Epithelial cell of esophagus (primary cell): ENCODE results near the gene RIMOC1.

Experiments used
- DNase-seq: peaks from one replicate; pipeline ENCODE4 v3.0.0; 2010; ENCODE audit warnings: low read depth
- H3K4me3 ChIP-seq: 2 replicates; pipeline ENCODE4 v1.5.1; 2011; ENCODE audit warnings: mild to moderate bottlenecking, low read length, control low read depth
- TF ChIP-seq, protein P1 (sequence below): IDR thresholded peaks from 2 replicates; pipeline ENCODE4 v1.5.1; 2011; ENCODE audit warnings: low read depth, mild to moderate bottlenecking, low read length, control low read depth, inconsistent platforms; ENCODE audit not compliant: insufficient read depth; ENCODE audit errors: missing control alignments

RIMOC1 gene, protein sequence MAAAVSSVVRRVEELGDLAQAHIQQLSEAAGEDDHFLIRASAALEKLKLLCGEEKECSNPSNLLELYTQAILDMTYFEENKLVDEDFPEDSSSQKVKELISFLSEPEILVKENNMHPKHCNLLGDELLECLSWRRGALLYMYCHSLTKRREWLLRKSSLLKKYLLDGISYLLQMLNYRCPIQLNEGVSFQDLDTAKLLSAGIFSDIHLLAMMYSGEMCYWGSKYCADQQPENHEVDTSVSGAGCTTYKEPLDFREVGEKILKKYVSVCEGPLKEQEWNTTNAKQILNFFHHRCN

DNA sequence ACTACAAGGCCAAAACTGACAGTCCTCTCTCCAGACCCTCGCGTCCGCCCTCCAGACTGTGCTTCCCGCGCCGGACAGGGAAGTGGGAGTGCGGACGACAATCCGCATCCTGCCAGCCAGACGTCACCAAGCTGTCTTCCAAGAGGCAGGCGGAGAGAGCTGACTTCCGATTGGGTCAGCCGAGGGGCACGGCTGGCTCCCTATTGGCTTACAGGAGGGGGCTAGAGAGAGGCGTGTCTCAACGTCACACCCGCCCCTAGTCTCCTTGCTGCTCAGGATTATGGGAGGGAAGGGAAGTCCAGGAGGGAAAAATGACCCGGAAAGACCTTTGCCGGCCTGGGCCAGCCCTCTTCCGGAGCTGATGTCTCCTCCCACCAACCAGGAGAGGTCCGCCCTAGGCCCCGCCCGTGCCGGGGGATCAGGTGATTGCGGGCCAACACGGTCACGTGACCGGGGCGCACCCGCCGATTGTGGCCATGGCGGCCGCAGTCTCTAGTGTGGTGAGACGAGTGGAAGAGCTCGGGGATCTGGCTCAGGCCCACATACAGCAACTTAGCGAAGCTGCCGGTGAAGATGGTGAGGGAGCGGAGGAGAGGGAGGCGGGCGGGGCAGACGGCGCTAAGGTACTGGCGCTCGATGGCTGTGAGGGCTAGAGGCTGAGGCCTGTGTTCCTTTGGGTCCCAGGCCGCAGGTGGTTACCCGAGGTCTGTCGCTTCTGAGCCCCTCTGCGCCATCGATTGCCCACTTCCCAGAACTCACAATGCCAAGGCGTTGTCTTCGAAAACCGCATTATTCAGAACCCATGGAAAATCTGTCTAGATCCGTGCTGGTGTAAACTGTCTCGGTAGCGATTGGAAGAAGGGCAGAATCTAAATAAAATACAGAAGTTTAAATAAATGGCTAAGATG is at the start of gene RIMOC1:
Gene RIMOC1 (plus strand): TSS at position 453 of the 908 bp plus-strand sequence. CDS start 24 bp downstream, at position 477.
- peak; percentile 100 for DNase-seq
- TF ChIP-seq, protein P1, sequence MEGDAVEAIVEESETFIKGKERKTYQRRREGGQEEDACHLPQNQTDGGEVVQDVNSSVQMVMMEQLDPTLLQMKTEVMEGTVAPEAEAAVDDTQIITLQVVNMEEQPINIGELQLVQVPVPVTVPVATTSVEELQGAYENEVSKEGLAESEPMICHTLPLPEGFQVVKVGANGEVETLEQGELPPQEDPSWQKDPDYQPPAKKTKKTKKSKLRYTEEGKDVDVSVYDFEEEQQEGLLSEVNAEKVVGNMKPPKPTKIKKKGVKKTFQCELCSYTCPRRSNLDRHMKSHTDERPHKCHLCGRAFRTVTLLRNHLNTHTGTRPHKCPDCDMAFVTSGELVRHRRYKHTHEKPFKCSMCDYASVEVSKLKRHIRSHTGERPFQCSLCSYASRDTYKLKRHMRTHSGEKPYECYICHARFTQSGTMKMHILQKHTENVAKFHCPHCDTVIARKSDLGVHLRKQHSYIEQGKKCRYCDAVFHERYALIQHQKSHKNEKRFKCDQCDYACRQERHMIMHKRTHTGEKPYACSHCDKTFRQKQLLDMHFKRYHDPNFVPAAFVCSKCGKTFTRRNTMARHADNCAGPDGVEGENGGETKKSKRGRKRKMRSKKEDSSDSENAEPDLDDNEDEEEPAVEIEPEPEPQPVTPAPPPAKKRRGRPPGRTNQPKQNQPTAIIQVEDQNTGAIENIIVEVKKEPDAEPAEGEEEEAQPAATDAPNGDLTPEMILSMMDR: no peak
- H3K4me3 ChIP-seq: peak within 1 kb of the TSS; percentile 83

DNA sequence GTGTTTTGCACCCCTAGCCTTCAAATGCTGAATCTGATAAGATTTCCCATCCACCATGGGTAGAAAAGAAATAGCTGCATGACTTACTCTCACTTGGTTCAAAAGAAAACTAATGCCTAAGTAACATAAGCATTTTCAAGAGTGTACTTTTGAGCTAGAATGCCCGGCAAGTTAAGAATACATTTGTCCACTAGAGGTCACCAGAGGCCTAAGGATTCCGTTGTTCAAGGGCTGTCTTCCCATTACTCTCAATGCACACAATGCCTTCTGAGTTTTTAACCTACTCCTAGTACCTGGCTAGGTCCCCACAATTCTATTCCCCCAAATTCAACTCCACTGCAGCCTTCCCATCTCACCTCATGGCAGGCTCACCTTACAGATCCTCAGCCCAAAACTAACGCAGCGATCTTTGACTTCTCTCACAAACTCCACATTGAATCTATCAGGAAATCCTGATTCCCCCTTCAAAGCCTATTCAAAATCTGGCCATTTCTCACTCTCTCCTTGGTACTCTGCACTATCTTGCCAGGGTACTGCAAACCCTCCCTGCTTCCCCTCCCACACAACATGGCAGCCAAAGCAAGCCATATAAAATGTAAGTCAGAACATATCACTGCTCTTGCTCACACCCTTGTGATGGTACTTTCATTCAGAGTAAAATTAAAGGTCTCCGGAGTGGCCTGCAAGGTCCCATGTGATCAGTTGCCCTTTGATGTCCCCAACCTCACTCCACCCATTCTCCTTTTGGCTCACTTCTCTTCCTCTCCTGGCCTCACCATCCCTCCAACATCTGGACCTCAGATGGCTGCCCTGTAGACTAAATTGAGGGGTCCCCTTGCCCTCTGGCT is 47.3 kb upstream of the RIMOC1 start:
- TF ChIP-seq, protein P1: peak; percentile 74
- DNase-seq: peak; percentile 77
- no peak overlapping the region for H3K4me3 ChIP-seq

DNA sequence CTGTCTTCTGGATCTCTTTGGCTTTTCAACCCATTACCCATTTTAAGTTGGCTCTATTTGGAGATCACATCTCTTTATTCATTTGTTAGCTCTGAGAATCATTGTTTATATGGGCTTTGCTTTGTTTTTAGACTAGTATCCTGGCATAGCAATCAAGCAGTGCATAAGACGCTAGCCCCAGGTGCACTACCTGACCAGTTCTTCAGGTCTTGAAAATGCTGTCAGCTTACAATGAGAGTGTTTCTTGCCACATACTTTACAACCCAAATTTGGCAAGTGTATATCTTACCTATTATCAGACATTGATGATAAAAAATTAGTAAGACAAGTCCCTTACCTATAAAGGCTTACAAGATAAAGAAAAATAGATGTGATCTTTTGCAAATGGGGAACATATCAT is 46.2 kb upstream of the RIMOC1 start:
- TF ChIP-seq, protein P1: no peak
- no peak overlapping the region for H3K4me3 ChIP-seq
- peak; percentile 53 for DNase-seq

DNA sequence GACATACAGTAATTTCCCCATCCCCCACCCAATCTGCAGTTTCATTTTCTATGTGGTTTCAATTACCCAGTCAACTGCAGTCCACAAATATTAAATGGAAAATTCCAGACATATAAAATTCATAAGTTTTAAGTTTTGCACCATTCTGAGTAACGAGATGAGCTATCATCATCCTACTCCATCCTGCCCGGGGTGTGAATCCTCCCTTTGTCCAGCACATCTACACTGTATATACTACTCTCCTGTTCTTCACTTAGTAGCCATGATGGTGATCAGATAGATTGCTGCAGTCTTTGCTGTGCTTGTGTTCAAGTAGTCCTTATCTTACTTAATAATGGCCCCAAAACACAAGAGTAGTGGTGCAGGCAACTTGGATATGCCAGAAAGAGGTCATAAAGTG is 45.3 kb upstream of the RIMOC1 start:
- TF ChIP-seq, protein P1: no peak
- no peak for DNase-seq
- no peak overlapping the region for H3K4me3 ChIP-seq

DNA sequence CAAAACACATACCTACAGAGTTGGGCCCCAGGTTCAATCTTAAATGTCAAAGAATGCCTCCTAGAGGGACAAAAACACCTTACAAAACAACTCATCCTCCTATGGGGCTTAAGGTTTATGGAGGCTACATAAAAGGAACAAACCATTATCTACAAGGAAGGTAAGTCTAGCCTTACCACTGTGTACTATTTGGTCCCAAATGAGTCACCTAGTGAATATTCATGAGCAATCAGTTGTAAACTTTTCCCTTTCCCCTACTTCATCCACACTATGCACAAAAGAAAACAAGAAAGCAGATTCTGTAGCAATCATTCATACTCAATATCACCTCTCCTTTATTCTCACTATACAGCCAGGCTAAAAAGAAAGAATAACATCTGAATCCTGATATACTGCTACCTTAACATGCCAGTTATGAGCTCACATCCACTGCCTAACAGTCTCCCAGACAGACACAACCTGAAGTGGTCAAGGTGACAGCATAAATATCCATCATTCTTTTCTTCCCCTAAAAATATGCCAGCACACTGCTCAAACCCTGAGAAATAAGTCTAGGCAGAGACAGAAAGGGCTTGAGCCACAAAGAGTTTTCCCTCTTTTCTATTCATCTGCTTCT is 40.2 kb upstream of the RIMOC1 start:
- TF ChIP-seq, protein P1: no peak
- DNase-seq: peak; percentile 41
- H3K4me3 ChIP-seq: no peak overlapping the region

DNA sequence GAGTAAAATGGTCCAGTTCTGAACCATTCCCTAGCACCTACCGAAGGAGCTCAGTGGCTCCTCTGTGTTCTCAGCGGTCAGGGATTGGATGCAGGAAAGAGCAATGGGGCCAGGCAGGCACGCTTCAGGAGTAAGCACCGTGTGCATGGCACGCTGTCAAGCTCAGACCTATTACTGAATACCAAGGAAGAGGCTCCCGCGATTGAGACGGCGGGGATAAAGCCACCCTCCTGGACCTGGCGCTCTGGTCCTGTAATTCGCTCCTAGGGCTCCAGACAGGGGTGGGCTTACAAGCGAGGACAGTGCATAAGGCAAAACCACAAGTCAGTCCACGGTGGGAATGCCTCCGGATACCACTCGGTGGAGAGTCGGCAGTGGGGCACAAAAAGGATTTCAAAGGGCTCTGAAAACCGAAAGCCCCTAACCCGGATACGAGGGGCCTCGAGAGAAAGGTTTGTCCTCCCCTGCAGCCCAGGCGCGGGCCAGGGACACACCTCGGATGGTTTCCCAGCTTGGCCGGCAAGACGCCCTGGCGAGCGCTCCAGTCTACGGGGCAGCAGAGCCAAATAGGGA is 34.9 kb upstream of the RIMOC1 start:
- DNase-seq: peak; percentile 42
- peak overlapping the region; percentile 86 for H3K4me3 ChIP-seq
- TF ChIP-seq, protein P1: no peak
